PC-3 (cell line): ENCODE results near the gene MBNL1.

ENCODE experiments used
- EZH2phosphoT487 ChIP-seq: fragments of 300-600 bp; sonication (generic); IDR thresholded peaks from 2 replicates; pipeline ENCODE4 v1.6.1; 2018; ENCODE audit warnings: mild to moderate bottlenecking, antibody characterized with exemption, low read length, borderline replicate concordance
- TF ChIP-seq, protein P1 (sequence below): fragments of 300-600 bp; sonication (generic); conservative IDR thresholded peaks from 2 replicates; pipeline ENCODE4 v1.5.1; 2017; ENCODE audit warnings: antibody characterized with exemption, low read depth, mild to moderate bottlenecking, low read length

DNA sequence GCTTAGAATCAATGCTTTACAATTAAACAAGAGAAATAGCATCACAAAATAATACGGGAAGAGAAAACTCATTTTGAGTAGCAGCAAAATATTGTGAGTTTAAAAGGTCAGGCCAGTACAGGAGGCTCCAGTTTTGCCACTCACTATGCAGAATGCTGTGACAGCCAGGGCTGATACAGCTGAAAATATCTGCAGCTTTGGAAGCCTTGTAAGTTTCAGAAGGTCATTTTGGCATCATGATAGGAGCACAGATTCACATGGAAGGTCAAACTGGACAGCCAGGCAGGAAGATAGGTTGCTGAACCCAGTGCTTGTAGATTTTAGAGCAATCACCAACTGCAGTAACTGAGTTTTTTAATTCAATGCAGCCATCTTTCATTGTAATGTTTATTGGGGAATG is 14.1 kb downstream of the MBNL1 start:
- no peak for TF ChIP-seq EZH2phosphoT487
- TF ChIP-seq, protein P1, sequence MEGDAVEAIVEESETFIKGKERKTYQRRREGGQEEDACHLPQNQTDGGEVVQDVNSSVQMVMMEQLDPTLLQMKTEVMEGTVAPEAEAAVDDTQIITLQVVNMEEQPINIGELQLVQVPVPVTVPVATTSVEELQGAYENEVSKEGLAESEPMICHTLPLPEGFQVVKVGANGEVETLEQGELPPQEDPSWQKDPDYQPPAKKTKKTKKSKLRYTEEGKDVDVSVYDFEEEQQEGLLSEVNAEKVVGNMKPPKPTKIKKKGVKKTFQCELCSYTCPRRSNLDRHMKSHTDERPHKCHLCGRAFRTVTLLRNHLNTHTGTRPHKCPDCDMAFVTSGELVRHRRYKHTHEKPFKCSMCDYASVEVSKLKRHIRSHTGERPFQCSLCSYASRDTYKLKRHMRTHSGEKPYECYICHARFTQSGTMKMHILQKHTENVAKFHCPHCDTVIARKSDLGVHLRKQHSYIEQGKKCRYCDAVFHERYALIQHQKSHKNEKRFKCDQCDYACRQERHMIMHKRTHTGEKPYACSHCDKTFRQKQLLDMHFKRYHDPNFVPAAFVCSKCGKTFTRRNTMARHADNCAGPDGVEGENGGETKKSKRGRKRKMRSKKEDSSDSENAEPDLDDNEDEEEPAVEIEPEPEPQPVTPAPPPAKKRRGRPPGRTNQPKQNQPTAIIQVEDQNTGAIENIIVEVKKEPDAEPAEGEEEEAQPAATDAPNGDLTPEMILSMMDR = no peak
